T47D (cell line): Measurements from ENCODE around the gene STK25.
"Not testable (repeated sequence)": the region's sequence is repeated elsewhere in the genome, so short reads cannot be mapped to it uniquely, and the experiment has no call there.

Experiments
- DNase-seq, 2 experiments: peaks; one replicate each; pipeline versions ENCODE4 v3.0.0 to v3.0.0-alpha.2; 2011 to 2012; ENCODE audit warnings: low read depth in 1 of 2, low spot score in 1 of 2
- JUND ChIP-seq: IDR thresholded peaks from 2 replicates; pipeline ENCODE4 v1.6.1; 2012; ENCODE audit warnings: low read depth
- in situ Hi-C: cut with HindIII; loops from 2 replicates; pipeline ENCODE4 v1.10.0; 2016; ENCODE audit warnings: low sequenced_read_pairs, low pct_unique_long_range_greater_than_20kb

STK25 gene

DNA sequence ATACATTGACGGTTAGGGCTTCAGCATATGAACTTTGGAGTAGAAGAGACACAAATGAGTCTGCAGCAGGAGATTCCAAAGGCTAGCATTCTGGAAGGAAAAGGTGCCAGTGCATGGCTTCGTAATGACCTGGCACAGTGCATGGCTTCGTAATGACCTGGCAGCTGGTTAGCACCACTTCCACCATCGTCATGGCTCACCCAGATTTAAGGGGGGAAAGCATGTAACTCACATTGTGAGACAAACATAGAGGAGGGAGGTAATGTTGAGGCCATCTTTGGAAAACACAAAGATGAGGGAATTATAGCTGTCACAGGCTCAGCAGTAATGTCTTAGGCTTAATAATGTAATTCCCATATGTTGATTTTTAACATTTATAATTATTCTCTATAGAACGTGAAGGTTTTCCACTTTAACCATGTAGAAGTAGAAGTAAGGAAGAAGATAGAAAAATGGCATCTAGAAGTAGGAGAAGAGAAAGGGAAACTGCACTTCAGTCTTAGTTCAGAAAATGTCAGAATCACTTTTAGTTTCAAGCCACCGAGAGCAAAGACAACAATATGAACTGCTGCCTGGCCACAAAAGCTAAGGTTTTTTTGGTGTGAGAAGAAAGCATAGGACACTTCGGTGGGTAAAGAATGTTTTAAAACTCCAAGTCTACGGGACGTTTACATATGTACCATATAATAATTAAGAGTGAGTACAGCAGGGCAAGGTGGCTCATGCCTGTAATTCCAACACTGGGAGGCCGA is 6.8 kb upstream of the STK25 start:
- DNase-seq = no peak
- no peak for TF ChIP-seq JUND
- in situ Hi-C loops = no loop called here

DNA sequence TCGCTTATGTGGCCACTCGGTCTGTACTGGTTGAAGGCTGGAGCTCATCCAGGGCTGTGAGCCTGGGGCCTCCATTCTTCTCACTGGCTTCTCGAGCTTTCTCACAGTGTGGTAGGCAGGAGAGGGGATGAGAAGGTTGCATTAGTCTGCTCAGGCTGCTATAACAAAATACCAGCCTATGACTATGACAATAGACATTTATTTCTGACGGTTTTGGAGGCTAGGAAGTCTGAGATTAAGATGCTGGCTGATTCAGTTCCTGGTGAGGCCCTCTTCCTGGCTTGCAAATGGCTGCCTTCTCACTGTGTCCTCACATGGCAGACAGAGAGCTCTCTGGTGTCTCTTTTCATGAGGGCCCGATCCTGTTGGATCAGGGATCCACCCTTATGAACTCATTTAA is 6.2 kb upstream of the STK25 start:
- in situ Hi-C loops = no loop called here
- TF ChIP-seq JUND = no peak
- DNase-seq = no peak

GRCh38 chr2:241511091-241511741 is 2.8 kb upstream of the STK25 start:
- no peak for TF ChIP-seq JUND
- in situ Hi-C loops = no loop called here
- no peak for DNase-seq

DNA sequence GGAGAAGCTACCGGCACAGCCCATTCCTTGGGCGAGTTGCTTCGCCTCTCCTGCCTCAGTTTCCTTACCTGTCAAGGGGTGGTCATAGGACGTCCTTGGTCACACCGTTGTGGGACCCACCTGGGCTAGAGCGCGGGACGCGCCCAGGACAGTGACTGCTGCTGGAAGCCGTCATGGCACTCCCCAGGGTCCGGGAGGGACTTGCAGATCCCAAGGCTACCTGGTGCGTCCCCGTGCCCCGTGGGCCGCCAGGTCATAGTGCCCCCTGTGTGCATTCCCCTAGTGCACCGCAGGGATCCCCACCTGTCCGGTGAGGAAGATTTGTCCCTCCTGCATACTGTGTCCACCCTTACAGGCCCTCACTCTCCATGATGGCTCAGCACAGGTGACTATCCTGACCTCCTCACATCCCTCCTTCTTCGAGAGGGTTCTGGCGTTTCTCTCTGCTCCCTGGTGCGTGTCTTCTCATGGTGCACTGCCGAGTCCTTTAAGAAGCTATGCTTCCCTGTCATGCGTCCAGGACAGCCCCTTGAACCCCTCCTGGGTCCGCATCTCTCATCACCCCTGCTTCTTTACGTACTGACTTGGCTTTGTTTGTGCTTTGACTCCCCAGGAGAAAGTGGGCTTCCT is 886 bp upstream of the STK25 start:
- in situ Hi-C loops = no loop called here
- no peak for DNase-seq
- TF ChIP-seq JUND = no peak

DNA sequence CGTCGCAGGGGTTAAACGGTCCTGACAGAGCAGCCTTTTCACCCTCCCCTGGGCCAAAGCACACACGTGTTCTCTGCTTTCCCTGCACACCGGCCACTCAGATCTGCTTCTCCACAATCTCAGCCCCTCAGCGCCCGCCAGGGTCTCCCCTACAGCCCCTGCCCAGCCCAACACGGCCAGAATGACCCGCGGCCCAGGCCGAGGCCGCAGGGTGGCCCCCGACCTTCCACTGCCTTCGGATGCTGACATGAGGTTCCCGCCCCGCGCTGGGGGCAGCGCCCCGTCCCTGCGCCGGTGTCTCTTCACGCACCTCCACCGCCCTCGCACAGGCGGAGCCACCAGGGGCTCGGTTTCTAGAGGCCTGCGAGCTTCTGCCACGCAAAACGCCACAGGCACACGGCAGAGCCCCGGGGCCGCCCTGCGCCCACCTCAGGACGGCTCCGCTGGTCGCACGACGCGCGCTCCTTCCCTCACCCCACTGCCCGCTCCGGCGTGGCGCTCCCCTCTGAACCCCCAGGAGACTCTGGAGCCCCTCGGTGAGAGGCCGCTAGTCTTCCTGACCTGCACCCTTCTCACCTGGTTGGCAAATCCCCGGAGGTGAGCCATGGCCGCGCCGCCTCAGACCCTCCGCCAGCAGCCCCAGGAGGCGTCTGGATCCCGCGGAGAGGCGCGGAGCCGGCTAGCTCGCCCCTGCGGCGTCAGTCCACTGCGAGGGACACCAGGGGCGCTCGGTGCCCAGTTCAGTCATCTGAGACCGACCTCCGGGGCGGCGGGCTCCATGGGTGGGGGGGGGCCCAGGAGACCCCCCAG is 749 bp downstream of the STK25 start:
- DNase-seq = peak; percentile 33 to 39
- in situ Hi-C loops = no loop called here
- TF ChIP-seq JUND = no peak

DNA sequence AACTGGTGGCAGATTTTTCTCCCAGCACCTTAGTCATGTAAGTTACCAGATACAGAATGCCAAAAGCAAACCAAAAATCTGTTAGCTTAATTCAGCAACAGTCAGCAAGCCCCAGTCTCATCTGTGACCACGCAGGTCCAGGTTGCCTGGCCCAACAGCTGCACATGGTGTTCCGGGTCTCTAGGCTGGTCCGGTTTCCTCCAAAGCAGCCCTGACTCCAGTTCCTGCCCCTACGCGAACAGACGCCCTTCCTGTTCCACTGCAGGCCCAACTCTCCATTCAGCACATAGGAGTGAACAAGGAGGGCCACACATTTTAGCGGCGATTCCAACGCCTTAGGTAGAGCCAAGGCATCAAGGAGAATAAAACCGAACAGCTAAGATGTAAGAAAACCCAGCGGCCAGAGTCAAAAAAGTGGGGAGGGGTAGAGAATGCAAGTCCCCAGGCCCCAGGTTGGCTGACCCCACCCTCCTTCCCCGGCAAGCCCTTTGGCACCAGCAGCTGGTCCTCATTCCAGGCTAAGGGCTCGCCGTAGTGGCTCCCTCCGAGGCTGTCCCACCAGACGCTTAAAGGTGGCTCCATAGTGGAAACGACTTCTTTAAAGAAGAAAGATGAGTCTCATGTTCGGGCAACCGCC is 1.5 kb downstream of the STK25 start:
- no peak for DNase-seq
- no peak for TF ChIP-seq JUND
- in situ Hi-C loops = no loop called here

DNA sequence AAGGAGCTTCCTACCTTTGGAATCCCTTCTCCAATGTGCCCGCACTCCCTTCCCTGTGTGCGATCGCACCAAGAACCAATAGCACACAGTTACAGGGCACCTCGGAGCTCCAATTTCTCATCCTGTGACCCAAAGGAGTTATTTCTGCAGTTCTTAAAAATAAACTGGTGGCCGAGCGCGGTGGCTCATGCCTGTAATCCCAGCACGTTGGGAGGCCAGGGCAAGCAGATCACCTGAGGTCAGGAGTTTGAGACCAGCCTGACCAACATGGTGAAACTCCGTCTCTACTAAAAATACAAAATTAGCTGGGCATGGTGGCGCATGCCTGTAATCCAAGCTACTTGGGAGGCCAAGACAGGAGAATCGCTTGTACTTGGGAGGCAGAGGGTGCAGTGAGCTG is 2.1 kb downstream of the STK25 start:
- in situ Hi-C loops = not testable (repeated sequence)

DNA sequence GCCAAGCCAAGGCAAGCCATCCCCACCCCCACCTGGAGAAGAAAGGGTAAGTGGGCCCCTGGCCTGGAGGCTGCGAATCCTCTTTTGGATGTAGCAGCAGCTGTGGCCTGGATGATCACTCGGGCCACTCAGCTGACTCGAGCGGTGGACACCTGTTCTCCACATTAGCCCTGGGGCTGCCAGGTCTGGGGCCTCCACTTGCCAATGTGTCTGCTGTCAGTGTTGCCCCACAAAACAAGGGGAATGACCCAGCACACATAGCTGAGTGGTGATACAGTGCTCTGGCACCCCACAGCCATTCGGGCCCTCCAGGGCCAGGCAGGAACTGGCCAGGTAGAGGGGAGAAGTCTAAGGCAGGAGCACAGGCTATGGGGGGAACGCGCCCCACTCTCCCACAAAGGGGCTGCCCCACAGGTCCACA is 2.6 kb downstream of the STK25 start:
- TF ChIP-seq JUND = no peak
- in situ Hi-C loops = no loop called here
- no peak for DNase-seq

More for the DNA sequence above, 2.1 kb downstream of the STK25 start:
- DNase-seq = not testable (repeated sequence)

- in situ Hi-C loops = no loop called here
- no peak for DNase-seq
- TF ChIP-seq JUND = no peak
Measured at GRCh38 chr2:241505086-241505780, 3.2 kb downstream of the STK25 start.

DNA sequence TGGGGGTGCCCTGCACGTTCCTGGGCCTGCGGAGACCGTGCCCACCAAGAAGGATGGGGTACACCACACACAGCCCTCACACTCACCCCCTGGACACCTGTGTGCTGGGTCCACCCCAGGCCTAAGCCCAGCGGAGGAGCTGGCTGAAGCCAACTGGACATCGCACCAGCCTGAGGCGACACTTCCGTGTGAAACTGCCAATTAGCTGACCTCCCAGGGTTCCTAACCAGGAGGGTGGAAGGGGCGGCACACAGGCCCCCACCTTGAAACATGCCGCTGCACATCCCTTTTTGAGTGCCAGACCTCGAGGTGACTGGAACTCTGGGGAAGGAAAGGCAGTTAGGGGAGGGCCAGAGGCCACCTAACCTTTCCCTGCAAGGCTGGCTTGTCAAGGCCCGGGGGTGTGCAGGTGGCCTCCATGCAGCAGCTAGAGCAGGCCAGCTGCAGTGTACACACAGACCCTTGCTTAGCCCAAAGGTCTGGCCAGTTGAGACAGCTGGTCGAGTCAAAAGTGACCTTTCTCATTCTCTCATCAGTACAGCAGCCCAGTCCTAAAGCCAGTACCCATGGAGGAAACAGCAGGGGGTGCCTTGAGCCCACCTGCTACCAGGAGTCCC is 4.5 kb downstream of the STK25 start:
- DNase-seq = no peak
- in situ Hi-C loops = no loop called here
- no peak for TF ChIP-seq JUND

DNA sequence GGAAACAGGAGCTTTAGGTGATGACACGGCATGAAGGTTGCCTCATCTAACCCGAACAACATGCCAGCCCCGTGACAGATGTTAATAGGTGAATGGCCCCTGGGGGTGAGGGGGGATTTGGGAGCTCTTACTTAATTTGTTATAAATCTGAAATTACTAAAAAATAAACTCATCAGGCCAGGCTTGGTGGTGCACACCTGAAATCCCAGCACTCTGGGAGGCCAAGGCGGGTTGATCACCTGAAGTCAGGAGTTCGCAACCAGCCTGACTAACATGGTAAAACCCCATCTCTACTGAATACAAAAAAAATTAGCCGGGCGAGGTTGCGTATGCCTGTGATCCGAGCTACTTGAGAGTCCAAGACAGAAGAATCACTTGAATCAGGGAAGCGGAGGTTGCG is 6.1 kb downstream of the STK25 start:
- no peak for TF ChIP-seq JUND
- no peak for DNase-seq
- in situ Hi-C loops = no loop called here

- in situ Hi-C loops = no loop called here
- DNase-seq = no peak
- TF ChIP-seq JUND = no peak
Measured at GRCh38 chr2:241501551-241501950, 6.8 kb downstream of the STK25 start.
